GM18858 (cell line): ENCODE data around the gene RALGPS1.

Source experiments
- ATAC-seq: cut with Tn5 transposase; IDR thresholded peaks from one replicate; pipeline ENCODE4 v1.9.1; 2021; ENCODE audit not compliant: unreplicated experiment

RALGPS1 gene

GRCh38 chr9:127199001-127199791 lies 284.6 kb downstream of the RALGPS1 start:
- no peak for ATAC-seq

GRCh38 chr9:127200106-127200862 lies 285.7 kb downstream of the RALGPS1 start:
- ATAC-seq = no peak

- no peak for ATAC-seq
Measured at GRCh38 chr9:127201071-127201541, 286.5 kb downstream of the RALGPS1 start.

- ATAC-seq = no peak
Measured at GRCh38 chr9:127201731-127202130, 287.1 kb downstream of the RALGPS1 start.

- ATAC-seq = no peak
Measured at GRCh38 chr9:127202461-127203169, 288.0 kb downstream of the RALGPS1 start.

GRCh38 chr9:127203681-127204327 lies 289.2 kb downstream of the RALGPS1 start:
- no peak for ATAC-seq

GRCh38 chr9:127204771-127205470 lies 290.3 kb downstream of the RALGPS1 start:
- ATAC-seq = no peak

- ATAC-seq = no peak
Measured at GRCh38 chr9:127205952-127206351, 291.4 kb downstream of the RALGPS1 start.

GRCh38 chr9:127206666-127207065 lies 292.1 kb downstream of the RALGPS1 start:
- ATAC-seq = no peak

GRCh38 chr9:127207734-127208410 lies 293.3 kb downstream of the RALGPS1 start:
- ATAC-seq = no peak

- no peak for ATAC-seq
Measured at GRCh38 chr9:127208416-127208815, 293.8 kb downstream of the RALGPS1 start.

GRCh38 chr9:127209220-127209619 lies 294.6 kb downstream of the RALGPS1 start:
- no peak for ATAC-seq

GRCh38 chr9:127209948-127210640 lies 295.5 kb downstream of the RALGPS1 start:
- ATAC-seq = no peak

- ATAC-seq = no peak
Measured at GRCh38 chr9:127210851-127211730, 296.5 kb downstream of the RALGPS1 start.

GRCh38 chr9:127211983-127212382 lies 297.4 kb downstream of the RALGPS1 start:
- ATAC-seq = no peak

GRCh38 chr9:127212453-127212852 lies 297.9 kb downstream of the RALGPS1 start:
- no peak for ATAC-seq

GRCh38 chr9:127213859-127214258 lies 299.3 kb downstream of the RALGPS1 start:
- no peak for ATAC-seq
